ENCODE results near the gene CDR2. TPM values are rescaled to one million over a fixed set of nuclear protein-coding genes. Genes with fewer than 3 reads are reported as not detected.
"Not testable (repeated sequence)": the region's sequence is repeated elsewhere in the genome, so short reads cannot be mapped to it uniquely, and the experiment has no call there.

Gene CDR2
- total RNA-seq, 2 experiments from 2014 or later, result 43.1 to 43.9 TPM

DNA sequence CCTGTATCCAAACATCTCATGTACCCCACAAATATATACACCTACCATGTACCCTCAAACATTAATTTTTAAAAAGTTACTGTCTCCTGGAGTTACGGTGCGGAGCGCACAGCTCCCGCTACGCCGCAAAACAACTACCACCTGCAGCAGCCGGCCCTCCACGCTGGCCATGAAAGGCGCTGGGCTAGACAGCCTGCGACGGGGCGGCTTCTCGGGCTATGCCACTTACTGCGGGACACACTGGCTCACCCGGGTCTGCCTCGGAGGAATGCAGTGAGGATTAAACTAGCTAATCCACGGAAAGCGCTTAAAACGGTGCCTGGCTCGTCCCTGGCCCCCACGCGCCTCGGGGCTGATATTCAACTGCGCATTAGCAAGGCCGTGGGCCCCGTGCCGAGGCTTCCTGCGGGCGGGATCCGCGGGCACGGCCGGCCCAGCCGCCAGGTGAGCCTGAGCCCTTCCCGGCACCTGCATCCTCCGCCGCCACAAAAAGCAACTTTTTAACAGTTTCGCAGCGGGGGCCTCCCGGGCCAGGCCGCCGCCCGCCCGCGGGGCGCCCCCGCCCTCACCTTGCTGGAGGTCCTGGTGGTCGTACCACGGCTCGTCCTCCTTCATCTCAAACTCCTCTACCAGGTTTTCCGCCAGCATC is 633 bp downstream of the CDR2 start:
- CTCF ChIA-PET, result interaction anchor here (0.8 to 2.1 kb wide), 4 partner anchors 16 to 55 kb away, joined by 3 to 8 read pairs (median 8); no protein-coding TSS in a partner anchor
- H3K9me3 Mint-ChIP-seq, result no peaks in the 10 kb centered on the region
- H3K36me3 Mint-ChIP-seq (ENCODE audit: low read depth), result peaks cover 37% of the 10 kb centered on the region
- DNase-seq, result peak; percentile 46
- H3K4me1 Mint-ChIP-seq, result peaks cover 54% of the 10 kb centered on the region
- H3K4me3 Mint-ChIP-seq, result peak overlapping the region; percentile 96
- POLR2A ChIA-PET, result interaction anchor here (0.8 to 4.5 kb wide), 13 partner anchors 7 to 183 kb away, joined by 3 to 165 read pairs (median 4); no protein-coding TSS in a partner anchor
- H3K27me3 Mint-ChIP-seq, result peaks cover 2% of the 10 kb centered on the region
- peak overlapping the region; percentile 92 for H3K27ac Mint-ChIP-seq

DNA sequence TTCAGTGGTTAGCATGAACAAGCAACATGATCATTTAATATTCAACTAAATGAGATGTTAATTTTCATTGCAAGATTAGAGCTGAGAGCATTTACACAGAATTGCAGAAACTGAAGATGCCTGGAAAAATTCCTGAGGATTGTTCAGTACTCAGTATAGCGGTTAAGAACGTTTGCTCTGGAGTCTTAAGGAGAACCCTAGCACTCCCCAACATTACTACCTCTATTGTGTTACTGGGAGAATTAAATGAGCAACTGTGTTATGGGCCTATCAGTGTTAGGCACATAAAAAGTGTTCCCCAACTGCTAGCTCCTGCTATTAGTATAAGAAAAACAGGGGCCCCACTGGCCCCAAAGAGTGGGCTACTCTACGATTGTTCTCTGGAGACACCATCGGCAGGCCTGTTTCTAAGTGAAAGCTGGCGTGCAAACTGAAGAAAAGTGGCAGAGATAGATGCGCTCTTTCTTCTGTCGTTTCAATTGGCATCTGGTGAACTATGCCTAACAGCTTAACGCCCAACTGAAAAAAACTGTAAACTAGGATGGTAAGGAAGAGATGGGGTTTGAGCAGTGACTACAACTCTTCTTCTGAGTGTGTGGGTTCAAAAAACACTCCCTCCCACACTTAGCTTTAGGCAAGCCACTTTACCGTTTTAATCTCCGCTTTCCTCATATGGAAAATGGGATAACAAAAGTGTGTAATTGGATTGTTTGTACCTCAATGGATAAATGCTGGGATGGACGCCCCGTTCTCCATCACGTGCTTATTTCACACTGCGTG is 1.3 kb downstream of the CDR2 start:
- peaks cover 2% of the 10 kb centered on the region for H3K27me3 Mint-ChIP-seq
- POLR2A ChIA-PET, result interaction anchor here (0.7 to 4.5 kb wide), 15 partner anchors 8 to 184 kb away, joined by 3 to 165 read pairs (median 3); no protein-coding TSS in a partner anchor
- peaks cover 37% of the 10 kb centered on the region for H3K36me3 Mint-ChIP-seq (ENCODE audit: low read depth)
- CTCF ChIA-PET, result interaction anchor here (0.8 to 2.1 kb wide), 4 partner anchors 16 to 54 kb away, joined by 3 to 8 read pairs (median 8); no protein-coding TSS in a partner anchor
- H3K9me3 Mint-ChIP-seq, result no peaks in the 10 kb centered on the region
- peak; percentile 25 for DNase-seq
- peaks cover 59% of the 10 kb centered on the region for H3K4me1 Mint-ChIP-seq
- peak overlapping the region; percentile 92 for H3K27ac Mint-ChIP-seq
- peak overlapping the region; percentile 96 for H3K4me3 Mint-ChIP-seq

DNA sequence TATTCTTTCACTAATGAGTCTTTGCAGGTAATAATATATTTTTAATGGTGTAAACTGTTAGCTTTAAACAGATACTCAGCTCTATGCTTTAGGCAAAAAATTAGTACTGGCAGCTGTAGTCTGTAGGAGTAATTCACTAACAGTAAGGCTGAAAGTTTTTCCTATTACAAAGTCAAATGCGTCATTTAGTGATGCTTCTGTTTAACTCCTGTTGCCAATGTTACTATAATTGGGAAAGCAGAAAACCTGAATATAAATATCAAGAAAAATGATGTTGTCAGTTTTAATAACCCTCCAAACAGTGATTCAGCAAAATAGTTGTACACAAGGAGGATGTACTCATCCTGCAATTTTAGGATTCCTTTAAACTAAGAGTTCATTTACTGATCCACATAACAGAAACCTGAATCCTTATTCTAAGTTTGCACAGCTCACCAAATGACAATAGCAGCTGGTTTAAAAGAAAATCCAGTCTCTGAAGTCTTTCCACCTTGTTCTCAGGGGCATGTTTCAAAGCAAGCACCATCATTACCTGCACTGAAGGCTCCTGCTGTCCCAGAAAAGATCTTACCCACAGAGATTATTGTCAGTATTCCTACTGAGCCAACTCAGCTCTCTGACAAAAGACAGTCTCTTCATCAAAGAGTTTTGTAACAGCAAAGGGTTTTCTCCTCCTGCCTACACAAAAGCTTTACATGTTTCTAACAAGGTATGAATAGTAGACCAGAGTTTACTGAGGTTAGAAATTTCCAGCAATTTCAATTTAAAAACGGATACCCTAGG is 4.2 kb downstream of the CDR2 start:
- Mint-ChIP-seq H3K27ac (peak overlapping the region; percentile 67), H3K9me3 (peaks cover 3% of the 10 kb centered on the region), H3K4me1 (peaks cover 76% of the 10 kb centered on the region), H3K4me3 (no peak overlapping the region), H3K36me3 (ENCODE audit: low read depth) (peaks cover 59% of the 10 kb centered on the region), H3K27me3 (no peaks in the 10 kb centered on the region)
- DNase-seq, result no peak
- ChIA-PET CTCF (interaction anchor here (0.9 to 1.5 kb wide), 3 partner anchors 12 to 70 kb away, joined by 3 to 6 read pairs (median 3); no protein-coding TSS in a partner anchor), POLR2A (interaction anchor here (1.5 to 1.8 kb wide), 4 partner anchors 11 to 18 kb away, joined by 3 to 23 read pairs (median 7); no protein-coding TSS in a partner anchor)

DNA sequence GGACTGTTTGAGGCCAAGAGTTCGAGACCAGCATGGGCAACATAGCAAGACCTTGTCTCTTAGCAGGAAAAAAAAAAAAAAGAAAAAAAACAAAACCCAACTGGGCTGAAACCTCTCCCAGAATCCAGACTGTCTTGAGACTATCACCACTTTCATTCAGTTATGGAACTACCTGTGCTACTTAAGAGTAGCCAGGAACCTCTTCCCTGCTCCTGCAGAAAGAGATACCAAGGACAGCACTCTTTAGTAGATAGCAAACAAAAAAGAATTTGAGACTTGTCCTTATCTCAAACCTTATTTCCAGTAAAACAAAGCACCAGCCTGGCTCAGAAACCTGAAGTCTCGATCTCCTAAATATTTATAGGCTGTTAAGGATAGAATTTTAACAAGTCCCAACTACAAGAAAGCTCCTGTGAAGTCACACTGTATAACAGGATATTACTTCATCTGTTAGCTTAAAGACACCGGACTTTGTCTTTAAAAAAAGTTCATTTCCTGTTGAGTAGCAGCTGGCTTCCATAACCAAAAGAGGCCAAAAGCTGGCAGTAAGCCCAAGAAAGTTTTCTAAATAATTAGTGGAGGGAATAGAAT is 5.1 kb downstream of the CDR2 start:
- Mint-ChIP-seq H3K9me3 (peaks cover 3% of the 10 kb centered on the region), H3K27ac (peak overlapping the region; percentile 63), H3K36me3 (ENCODE audit: low read depth) (peaks cover 68% of the 10 kb centered on the region), H3K4me1 (peaks cover 75% of the 10 kb centered on the region), H3K4me3 (no peak overlapping the region), H3K27me3 (no peaks in the 10 kb centered on the region)
- POLR2A ChIA-PET, result interaction anchor here (1.5 to 1.8 kb wide), 4 partner anchors 11 to 17 kb away, joined by 3 to 23 read pairs (median 7); no protein-coding TSS in a partner anchor
- no peak for DNase-seq
- CTCF ChIA-PET, result interaction anchor here (0.9 to 1.5 kb wide), 3 partner anchors 11 to 69 kb away, joined by 3 to 6 read pairs (median 3); no protein-coding TSS in a partner anchor

DNA sequence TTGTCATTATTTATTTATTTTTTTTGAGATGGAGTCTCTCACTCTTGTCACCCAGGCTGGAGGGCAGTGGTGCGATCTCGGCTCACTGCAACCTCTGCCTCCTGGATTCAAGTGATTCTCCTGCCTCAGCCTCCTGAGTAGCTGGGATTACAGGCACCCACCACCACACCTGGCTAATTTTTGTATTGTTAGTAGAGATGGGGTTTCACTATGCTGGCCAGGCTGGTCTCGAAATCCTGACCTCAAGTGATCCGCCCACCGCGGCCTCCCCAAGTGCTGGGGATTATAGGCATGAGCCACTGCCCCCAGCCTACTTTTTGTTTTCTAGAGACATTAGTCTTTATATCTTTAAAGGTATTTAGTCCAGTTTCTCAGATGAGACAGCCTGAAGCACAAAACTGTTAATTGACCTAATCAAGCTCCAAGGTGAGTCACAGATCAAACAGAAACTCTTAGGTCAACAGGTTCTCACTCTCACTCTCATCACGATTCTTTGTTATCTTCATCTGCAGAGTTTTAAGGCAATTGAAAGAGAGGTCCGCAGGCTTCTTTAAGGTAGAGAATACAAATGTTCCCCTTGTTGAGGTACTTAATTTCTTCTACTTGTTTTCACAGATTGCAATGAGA is 6.1 kb downstream of the CDR2 start:
- DNase-seq, H3K9me3 Mint-ChIP-seq, H3K27me3 Mint-ChIP-seq, CTCF ChIA-PET, H3K4me3 Mint-ChIP-seq: not testable (repeated sequence)
- POLR2A ChIA-PET, result interaction anchor here (1.6 kb wide), 1 partner anchor 11 kb away, joined by 8 read pairs; no protein-coding TSS in a partner anchor
- Mint-ChIP-seq H3K36me3 (ENCODE audit: low read depth) (peaks cover 71% of the 10 kb centered on the region), H3K4me1 (peaks cover 79% of the 10 kb centered on the region), H3K27ac (peak overlapping the region; percentile 56)

DNA sequence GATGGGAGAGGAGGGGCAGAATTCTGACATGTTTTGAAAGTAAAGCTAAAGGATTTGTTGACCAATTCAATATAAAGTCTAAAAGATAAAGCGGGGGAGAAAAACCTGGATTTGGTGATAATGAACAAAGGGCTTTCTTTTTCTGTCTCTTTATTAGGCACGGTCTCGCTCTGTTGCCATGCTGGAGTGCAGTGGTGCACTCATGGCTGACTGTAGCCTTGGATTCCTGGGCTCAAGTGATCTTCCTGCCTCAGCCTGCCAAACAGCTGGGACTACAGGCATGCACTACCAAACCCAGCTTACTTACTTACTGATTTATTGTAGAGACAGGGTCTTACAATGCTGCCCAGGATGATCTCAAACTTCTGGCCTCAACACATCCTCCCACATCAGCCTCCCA is 7.5 kb downstream of the CDR2 start:
- Mint-ChIP-seq H3K36me3 (ENCODE audit: low read depth) (peaks cover 74% of the 10 kb centered on the region), H3K27ac (no peak overlapping the region), H3K27me3 (no peaks in the 10 kb centered on the region), H3K4me1 (peaks cover 69% of the 10 kb centered on the region), H3K9me3 (peaks cover 3% of the 10 kb centered on the region), H3K4me3 (no peak overlapping the region)
- ChIA-PET CTCF (no interaction called here), POLR2A (interaction anchor here (0.8 to 1.4 kb wide), 3 partner anchors 9 to 21 kb away, joined by 3 to 4 read pairs (median 3); no protein-coding TSS in a partner anchor)
- no peak for DNase-seq

DNA sequence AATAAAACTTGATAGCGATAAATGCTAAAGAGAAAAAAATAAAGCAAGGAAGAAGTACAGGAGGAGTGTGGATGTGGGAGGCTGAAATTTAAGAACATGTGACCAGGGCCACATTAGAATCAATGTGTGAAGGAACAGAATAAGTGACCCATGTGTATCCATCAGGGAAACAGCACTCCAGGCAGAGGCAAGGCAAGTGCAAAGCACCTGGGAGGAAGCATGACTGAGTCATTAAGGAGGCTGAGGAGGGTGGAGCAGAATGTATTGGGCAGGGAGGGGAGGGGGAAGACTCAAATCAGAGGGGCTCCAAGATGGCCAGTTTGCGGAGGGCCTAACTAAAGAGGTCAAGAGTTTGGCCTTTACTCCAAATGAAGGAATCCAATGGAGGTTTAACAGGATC is 8.0 kb downstream of the CDR2 start:
- no peak for DNase-seq
- ChIA-PET POLR2A (interaction anchor here (1.1 to 1.4 kb wide), 2 partner anchors 9 to 11 kb away, joined by 3 to 4 read pairs; no protein-coding TSS in a partner anchor), CTCF (no interaction called here)
- H3K27ac Mint-ChIP-seq, result peak overlapping the region; percentile 1
- H3K4me3 Mint-ChIP-seq, result no peak overlapping the region
- no peaks in the 10 kb centered on the region for H3K27me3 Mint-ChIP-seq
- H3K4me1 Mint-ChIP-seq, result peaks cover 66% of the 10 kb centered on the region
- H3K9me3 Mint-ChIP-seq, result peaks cover 3% of the 10 kb centered on the region
- H3K36me3 Mint-ChIP-seq (ENCODE audit: low read depth), result peaks cover 73% of the 10 kb centered on the region

DNA sequence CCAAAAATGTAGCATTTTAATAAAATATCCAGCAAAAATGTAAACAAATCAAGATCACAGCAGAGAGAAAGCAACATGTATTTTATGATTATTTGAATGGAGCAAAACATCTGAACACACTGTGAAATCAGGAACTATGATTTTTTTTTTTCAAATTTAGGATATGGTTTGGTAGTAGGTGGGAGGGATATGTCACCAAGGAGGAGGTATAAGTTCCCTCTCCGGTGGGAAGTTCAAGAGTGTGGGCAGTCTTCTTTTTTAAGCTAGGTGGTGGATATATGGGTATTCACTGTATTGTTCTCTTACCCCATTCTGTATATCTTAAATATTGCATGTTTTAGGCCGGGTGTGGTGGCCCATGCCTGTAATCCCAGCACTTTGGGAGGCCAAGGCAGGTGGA is 10.2 kb downstream of the CDR2 start:
- ChIA-PET POLR2A (interaction anchor here (1.1 to 2.5 kb wide), 3 partner anchors 8 to 11 kb away, joined by 4 to 14 read pairs (median 5); no protein-coding TSS in a partner anchor), CTCF (no interaction called here)
- H3K4me1 Mint-ChIP-seq, result peaks cover 61% of the 10 kb centered on the region
- no peak overlapping the region for H3K4me3 Mint-ChIP-seq
- no peak for DNase-seq
- H3K9me3 Mint-ChIP-seq, result peaks cover 3% of the 10 kb centered on the region
- peaks cover 70% of the 10 kb centered on the region for H3K36me3 Mint-ChIP-seq (ENCODE audit: low read depth)
- H3K27me3 Mint-ChIP-seq, result no peaks in the 10 kb centered on the region
- no peak overlapping the region for H3K27ac Mint-ChIP-seq

DNA sequence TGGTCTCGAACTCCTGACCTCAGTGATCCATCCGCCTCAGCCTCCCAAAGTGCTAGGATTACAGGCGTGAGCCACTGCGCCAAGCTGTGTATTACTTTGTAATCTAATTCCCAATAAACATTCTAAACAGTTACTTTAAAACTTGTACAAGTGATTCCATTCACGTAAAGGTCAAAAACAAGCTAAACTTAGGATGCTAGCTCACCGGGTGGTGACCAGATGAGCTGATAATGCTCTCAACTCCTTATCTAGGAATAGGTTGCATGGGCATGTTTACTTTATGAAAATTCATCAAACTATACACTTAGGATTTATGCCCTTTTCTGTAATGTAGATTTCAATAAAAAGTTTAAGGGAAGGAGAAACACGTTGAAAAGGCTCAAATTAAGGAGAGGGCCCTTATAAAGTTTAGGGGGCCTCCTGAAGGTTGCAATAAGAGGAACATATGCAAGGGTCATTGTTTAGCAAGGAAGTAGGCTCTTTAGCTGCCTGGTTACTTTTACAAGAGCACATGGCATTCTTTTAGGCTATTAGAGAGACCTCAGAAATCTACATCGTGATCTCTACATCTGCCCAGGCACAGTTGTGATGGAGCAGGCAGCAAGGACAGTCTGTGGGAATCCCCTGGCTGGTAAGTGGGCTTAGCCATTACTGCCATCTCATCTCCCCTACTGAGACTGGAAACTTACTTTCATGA is 13.3 kb downstream of the CDR2 start:
- Mint-ChIP-seq H3K36me3 (ENCODE audit: low read depth) (peaks cover 55% of the 10 kb centered on the region), H3K9me3 (peaks cover under 1% of the 10 kb centered on the region), H3K4me3 (no peak overlapping the region), H3K27me3 (no peaks in the 10 kb centered on the region), H3K4me1 (peaks cover 57% of the 10 kb centered on the region), H3K27ac (peak overlapping the region; percentile 55)
- POLR2A ChIA-PET, result interaction anchor here (0.6 to 1.1 kb wide), 3 partner anchors 12 to 15 kb away, joined by 3 to 4 read pairs (median 3); no protein-coding TSS in a partner anchor
- no peak for DNase-seq
- CTCF ChIA-PET, result interaction anchor here (0.7 to 1.5 kb wide), 2 partner anchors 26 to 40 kb away, joined by 4 to 8 read pairs; no protein-coding TSS in a partner anchor

DNA sequence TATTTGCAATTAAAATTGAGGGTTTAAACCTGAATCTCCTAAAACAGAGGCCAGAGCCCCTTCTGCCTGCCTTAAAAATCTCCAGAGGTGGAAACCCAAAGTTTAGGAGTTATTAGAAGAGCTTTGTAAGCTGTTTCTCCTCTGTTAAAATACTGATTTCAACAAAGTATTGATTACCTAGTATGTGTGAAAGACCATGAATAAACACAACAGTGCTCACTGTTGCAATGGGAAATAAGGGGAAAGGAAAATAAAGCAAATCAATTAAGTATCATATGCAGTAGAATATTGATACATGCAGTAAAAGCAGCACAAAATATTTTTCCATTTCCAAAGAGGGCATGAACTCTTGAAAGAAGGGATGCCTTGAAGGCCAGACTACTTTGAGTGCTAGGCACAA is 14.7 kb downstream of the CDR2 start:
- CTCF ChIA-PET, result interaction anchor here (0.9 kb wide), 1 partner anchor 12 kb away, joined by 4 read pairs; no protein-coding TSS in a partner anchor
- Mint-ChIP-seq H3K36me3 (ENCODE audit: low read depth) (peaks cover 53% of the 10 kb centered on the region), H3K4me1 (peaks cover 57% of the 10 kb centered on the region), H3K9me3 (no peaks in the 10 kb centered on the region), H3K27ac (peak overlapping the region; percentile 63), H3K4me3 (no peak overlapping the region), H3K27me3 (no peaks in the 10 kb centered on the region)
- no peak for DNase-seq
- POLR2A ChIA-PET, result interaction anchor here (0.7 to 7.7 kb wide), 3 partner anchors 10 to 78 kb away, joined by 3 to 165 read pairs (median 23); partner anchors contain the start of gene CDR2

DNA sequence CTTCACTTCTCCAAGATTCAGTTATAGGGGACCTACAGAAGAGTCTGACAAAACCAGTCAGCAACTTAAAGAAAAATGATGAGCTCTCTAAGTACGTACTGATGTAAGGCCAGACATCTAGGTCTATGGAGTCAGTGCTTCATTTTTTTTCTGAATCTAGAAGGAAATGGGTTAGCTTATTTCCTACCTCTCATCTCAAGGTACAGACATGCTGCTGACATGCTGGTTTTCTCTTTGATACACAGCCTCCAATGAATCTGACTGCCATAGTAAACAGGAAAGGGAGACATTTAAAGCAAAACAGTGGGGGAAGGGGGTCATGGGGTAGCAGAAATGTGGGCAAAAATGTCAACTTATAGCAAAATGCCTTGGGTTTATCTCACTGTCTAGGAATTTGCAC is 16.4 kb downstream of the CDR2 start:
- Mint-ChIP-seq H3K4me3 (peak overlapping the region; percentile 7), H3K27ac (peak overlapping the region; percentile 93), H3K36me3 (ENCODE audit: low read depth) (peaks cover 42% of the 10 kb centered on the region), H3K4me1 (peaks cover 67% of the 10 kb centered on the region), H3K9me3 (no peaks in the 10 kb centered on the region), H3K27me3 (no peaks in the 10 kb centered on the region)
- POLR2A ChIA-PET, result interaction anchor here (0.9 to 7.7 kb wide), 14 partner anchors 8 to 1550 kb away, joined by 3 to 165 read pairs (median 5); partner anchors contain the start of gene CDR2
- peak; percentile 26 for DNase-seq
- CTCF ChIA-PET, result interaction anchor here (0.8 to 1.5 kb wide), 5 partner anchors 9 to 163 kb away, joined by 3 to 8 read pairs (median 3); no protein-coding TSS in a partner anchor

Measured in activated CD4-positive, alpha-beta memory T cell treated with anti-CD3 and anti-CD28 coated beads, Interleukin-2, amount 10 ng/mL, durations not matched to agents 7 days and 5 days (primary cell).